ENCODE results near the gene AASS.
A peak's percentile ranks its signal among the peaks of the same experiment; 100 is the strongest.

The AASS gene

GRCh38 chr7:122123746-122124145 lies 20.3 kb downstream of the AASS start:
- no peak overlapping the region for H3K4me3 ChIP-seq (ENCODE audit: low read depth, low read length)
- DNase-seq (ENCODE audit: low read depth), result no peak
- TF ChIP-seq, protein P1, sequence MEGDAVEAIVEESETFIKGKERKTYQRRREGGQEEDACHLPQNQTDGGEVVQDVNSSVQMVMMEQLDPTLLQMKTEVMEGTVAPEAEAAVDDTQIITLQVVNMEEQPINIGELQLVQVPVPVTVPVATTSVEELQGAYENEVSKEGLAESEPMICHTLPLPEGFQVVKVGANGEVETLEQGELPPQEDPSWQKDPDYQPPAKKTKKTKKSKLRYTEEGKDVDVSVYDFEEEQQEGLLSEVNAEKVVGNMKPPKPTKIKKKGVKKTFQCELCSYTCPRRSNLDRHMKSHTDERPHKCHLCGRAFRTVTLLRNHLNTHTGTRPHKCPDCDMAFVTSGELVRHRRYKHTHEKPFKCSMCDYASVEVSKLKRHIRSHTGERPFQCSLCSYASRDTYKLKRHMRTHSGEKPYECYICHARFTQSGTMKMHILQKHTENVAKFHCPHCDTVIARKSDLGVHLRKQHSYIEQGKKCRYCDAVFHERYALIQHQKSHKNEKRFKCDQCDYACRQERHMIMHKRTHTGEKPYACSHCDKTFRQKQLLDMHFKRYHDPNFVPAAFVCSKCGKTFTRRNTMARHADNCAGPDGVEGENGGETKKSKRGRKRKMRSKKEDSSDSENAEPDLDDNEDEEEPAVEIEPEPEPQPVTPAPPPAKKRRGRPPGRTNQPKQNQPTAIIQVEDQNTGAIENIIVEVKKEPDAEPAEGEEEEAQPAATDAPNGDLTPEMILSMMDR (IDR thresholded peaks at IDR 0.05; ENCODE audit: insufficient read depth, low read depth, low read length, missing control alignments), result no peak

- H3K4me3 ChIP-seq (ENCODE audit: low read depth, low read length), result no peak overlapping the region
- DNase-seq (ENCODE audit: low read depth), result no peak
- TF ChIP-seq, protein P1 (IDR thresholded peaks at IDR 0.05; ENCODE audit: insufficient read depth, low read depth, low read length, missing control alignments), result no peak
Observed at GRCh38 chr7:122118757-122119156, 25.3 kb downstream of the AASS start.

- TF ChIP-seq, protein P1 (IDR thresholded peaks at IDR 0.05; ENCODE audit: insufficient read depth, low read depth, low read length, missing control alignments), result no peak
- H3K4me3 ChIP-seq (ENCODE audit: low read depth, low read length), result no peak overlapping the region
- no peak for DNase-seq (ENCODE audit: low read depth)
Observed at GRCh38 chr7:122103064-122103463, 41.0 kb downstream of the AASS start.

DNA sequence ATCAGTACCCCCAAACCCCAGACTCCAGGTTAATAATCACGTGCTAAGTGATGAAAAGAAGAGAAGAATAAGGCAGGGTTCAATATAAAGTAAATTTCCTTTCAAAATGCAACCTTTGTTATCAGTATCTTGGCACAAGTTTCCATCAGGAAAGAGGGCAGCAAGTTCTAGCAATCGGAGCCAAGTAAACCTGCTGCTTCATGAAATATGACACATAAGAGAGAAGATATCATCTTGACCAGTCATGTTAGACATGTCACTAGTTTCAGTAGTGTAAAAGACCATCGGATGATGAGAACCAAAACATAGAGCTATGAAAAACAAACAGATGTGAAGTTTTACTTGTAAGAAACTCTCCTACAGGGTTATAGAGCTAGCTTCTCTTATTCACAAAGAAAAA lies 44.0 kb downstream of the AASS start:
- H3K4me3 ChIP-seq (ENCODE audit: low read depth, low read length), result no peak overlapping the region
- DNase-seq (ENCODE audit: low read depth), result no peak
- TF ChIP-seq, protein P1 (IDR thresholded peaks at IDR 0.05; ENCODE audit: insufficient read depth, low read depth, low read length, missing control alignments), result no peak

DNA sequence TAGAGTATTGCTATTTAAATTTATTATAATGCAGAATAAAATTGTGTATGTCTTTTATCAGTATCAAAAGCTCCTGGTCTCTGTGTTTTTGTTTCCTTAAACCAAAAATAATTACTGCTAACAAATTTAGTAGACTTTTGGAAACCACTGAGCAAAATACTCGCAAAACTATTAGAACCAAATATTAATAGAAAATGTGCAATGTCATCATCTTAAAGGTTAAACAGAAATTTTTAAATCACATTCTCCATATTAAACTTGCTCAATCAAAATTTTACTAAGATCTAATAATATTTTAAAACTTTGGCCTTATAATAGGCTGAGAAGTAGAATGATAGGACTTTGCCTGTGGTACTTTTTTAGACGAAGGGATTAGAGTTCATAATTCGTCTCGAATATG lies 48.4 kb downstream of the AASS start:
- H3K4me3 ChIP-seq (ENCODE audit: low read depth, low read length), result no peak overlapping the region
- DNase-seq (ENCODE audit: low read depth), result no peak
- TF ChIP-seq, protein P1 (IDR thresholded peaks at IDR 0.05; ENCODE audit: insufficient read depth, low read depth, low read length, missing control alignments), result no peak

DNA sequence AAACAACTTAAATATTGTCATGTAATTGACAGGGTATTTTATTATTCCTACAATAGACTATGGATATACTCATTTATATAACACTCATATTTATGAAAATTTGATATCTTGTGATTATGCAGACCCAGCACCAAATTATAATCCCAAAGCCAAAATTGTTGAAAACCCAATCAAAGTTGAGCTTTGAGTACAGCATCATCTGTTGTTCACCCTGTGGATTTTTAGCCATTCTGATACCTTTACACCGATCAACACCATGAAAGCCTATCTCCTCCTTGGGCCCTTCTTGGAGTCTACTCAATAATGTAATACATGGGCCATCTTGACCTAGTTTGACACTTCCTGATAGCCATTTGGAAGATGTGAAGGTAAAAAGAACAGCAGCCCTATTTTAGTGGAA lies 49.5 kb downstream of the AASS start:
- no peak for DNase-seq (ENCODE audit: low read depth)
- TF ChIP-seq, protein P1 (IDR thresholded peaks at IDR 0.05; ENCODE audit: insufficient read depth, low read depth, low read length, missing control alignments), result no peak
- H3K4me3 ChIP-seq (ENCODE audit: low read depth, low read length), result no peak overlapping the region

DNA sequence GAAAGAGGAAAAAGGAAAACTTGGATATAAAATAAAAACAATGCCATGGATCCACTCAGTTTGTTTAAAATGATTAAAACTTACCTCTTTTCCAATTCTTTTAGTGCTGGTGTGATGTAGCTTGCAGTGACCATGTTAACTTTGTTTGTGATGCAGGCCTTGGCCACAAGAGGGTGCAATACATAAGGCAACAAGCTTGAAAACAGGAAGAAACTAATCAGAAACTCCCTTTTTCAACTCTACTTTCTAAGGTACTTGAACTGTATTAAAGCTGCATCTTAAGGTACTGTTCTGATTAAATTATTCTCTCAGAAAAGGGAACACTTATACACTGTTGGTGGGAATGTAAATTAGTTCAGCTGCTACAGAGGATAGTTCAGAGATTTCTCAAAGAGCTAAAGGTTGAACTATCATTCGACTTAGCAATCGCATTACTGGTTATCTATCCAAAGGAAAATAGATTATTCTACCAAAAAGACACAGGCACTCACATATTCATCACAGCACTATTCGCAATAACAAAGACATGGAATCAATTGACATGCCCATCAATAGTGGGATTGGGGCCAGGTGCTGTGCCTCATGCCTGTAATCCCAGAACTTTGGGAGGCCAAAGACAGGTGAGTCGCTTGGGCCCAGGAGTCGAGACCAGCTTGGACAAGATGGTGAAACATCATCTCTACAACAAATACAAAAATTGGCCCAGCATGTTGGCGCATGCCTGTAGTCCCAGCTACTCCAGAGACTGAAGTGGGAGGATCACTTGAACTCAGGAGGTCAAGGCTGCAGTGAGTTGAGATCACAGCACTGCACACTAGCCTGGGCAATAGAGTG lies 50.9 kb downstream of the AASS start:
- DNase-seq (ENCODE audit: low read depth), result peak; percentile 88
- no peak overlapping the region for H3K4me3 ChIP-seq (ENCODE audit: low read depth, low read length)
- TF ChIP-seq, protein P1 (IDR thresholded peaks at IDR 0.05; ENCODE audit: insufficient read depth, low read depth, low read length, missing control alignments), result peak; percentile 84
